HG03175 (cell line): Measurements from ENCODE around the gene NPDC1.
"Not testable (repeated sequence)": the region's sequence is repeated elsewhere in the genome, so short reads cannot be mapped to it uniquely, and the experiment has no call there.

ENCODE experiments used
- ATAC-seq: cut with Tn5 transposase; IDR thresholded peaks from one replicate; pipeline ENCODE4 v1.9.1; 2021; ENCODE audit warnings: mild to moderate bottlenecking, moderate library complexity; ENCODE audit not compliant: unreplicated experiment

The NPDC1 gene

DNA sequence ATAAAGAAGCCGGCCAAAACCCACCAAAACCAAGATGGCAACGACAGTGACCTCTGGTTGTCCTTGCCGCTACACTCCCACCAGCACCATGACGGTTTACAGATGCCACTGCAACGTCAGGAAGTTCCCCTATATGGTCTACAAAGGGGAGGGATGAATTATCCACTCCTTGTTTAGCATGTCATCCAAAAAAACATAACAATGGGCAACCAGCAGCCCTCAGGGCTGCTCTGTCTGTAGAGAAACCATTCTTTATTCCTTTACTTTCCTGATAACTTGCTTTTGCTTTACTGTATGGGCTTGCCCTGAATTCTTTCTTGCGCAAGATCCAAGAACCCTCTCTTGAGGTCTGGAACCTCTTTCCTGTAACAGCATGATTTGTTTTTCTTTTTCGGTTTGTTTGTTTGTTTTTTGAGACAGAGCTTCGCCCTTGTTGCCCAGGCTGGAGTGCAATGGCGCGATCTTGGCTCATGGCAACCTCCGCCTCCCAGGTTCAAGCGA, 29.3 kb upstream of the NPDC1 start:
- ATAC-seq: no peak

DNA sequence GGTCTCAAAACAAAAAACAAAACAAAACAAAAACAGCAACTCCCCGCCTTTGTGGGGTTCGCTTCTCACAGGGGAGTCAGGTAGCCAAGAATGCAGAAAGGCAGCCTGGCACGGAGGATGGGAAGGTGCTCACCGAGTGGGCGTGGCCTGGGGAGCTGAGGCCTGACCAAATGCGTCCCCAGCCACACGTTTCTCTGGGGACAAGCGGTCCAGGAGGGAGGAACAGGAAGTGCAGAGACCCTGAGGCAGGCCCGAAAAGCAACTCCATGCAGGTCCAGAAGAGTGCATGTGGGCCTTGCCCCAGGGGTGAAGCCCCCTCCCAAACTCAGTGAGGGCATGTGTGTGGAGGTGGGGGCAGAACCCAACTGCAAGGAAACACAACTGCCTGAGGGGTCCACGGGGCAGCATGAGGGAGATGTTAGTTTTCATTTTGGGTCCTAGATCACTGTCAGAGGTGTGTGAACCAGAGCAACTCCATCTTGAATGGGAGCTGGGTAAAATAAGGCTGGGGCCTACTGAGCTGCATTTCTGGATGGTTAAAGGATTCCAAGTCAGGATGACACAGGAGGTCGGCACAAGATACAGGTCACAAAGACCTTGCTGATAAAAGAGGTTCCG, 28.8 kb upstream of the NPDC1 start:
- ATAC-seq: no peak

- no peak for ATAC-seq
Observed at GRCh38 chr9:137073992-137074399, 28.0 kb upstream of the NPDC1 start.

- no peak for ATAC-seq
Observed at GRCh38 chr9:137071282-137071681, 25.3 kb upstream of the NPDC1 start.

GRCh38 chr9:137070906-137071275, 24.9 kb upstream of the NPDC1 start:
- peak; percentile 7 for ATAC-seq

DNA sequence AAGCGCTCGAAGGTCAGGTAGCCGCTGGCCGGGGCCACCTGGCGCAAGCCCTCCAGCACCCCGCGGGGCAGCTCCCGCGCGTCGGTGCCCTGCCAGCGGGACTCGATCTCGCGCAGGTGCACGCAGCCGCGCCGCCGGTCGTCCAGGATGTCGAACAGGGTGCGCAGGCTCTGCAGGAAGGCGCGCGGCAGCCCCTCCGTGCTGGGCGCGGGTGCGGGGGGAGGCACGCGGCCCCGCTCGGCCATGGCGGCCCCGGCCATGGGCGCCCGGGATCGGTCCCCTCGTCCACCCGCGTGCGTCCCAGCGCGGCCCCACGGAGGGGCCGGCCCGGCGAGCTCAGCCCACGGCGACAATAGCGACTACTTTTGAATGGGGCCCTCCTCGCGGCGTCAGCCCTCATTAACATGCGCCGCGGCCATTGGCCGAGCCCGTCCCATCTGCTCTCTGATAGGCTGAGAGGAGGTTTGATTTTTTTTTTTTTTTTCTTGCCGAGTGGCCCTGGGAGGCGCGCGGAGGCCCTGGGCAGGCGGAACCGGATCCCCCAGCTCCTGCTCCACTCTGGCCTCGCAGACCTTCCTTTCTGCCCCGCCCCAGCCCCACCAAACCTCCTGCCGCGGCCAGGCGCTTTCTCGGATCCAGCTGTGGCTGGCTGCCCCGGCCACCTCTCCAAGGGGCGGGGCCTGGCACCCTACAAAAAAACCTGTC, 24.4 kb upstream of the NPDC1 start, which contains the start of gene SAPCD2:
Gene SAPCD2 (minus strand): TSS at position 357 of the 705 bp plus-strand sequence. CDS start 97 bp downstream, at position 260.
- peak; percentile 74 for ATAC-seq

- ATAC-seq: peak; percentile 23
Observed at GRCh38 chr9:137069508-137070091, 23.6 kb upstream of the NPDC1 start.

DNA sequence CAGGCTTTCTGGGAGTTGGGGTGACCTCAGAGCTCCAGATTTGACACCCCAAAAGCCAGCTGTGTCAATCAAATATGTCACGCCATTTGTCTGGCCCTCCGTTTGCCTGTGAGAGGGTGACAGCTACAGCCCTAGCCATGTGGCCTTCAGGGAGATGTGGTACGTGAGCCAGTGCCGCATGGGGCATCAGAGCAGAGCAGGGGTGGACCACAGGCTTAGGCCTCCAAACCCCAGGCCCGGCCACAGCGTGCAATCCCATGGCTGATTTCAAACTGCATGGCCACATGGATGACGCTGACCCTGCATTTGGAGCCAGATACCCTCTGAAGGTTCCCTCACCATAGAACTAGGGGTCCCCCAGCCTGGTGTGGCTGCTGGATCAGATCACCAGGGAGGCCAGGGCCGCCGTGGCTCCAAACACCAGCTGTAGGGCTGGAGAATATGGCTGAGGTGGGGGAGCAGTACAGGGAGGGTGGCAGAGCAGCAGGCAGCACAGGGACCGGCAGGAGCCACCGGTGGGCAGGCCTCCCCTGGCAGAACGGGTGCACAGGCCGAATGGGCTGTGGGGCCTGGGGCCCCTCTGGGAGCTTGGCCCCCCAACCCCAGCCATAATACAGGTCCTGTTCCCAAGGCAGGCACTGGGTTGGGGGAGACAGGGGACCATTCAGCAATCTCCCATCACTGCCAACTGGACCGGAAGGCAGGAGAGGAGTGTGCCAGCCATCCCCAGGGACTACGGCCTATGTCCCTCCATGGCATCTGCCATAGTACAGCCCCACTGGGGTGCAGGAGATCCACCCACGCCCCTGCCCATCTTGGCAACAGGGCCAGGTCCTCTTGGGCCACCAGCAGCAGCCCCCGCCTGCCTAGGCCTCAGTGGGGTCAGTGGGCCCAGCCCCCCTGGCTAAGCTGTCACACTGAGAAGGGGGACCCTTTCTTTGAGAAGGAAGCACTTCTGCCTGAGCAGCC, 22.8 kb upstream of the NPDC1 start:
- no peak for ATAC-seq

GRCh38 chr9:137067860-137068538, 22.0 kb upstream of the NPDC1 start:
- ATAC-seq: no peak

DNA sequence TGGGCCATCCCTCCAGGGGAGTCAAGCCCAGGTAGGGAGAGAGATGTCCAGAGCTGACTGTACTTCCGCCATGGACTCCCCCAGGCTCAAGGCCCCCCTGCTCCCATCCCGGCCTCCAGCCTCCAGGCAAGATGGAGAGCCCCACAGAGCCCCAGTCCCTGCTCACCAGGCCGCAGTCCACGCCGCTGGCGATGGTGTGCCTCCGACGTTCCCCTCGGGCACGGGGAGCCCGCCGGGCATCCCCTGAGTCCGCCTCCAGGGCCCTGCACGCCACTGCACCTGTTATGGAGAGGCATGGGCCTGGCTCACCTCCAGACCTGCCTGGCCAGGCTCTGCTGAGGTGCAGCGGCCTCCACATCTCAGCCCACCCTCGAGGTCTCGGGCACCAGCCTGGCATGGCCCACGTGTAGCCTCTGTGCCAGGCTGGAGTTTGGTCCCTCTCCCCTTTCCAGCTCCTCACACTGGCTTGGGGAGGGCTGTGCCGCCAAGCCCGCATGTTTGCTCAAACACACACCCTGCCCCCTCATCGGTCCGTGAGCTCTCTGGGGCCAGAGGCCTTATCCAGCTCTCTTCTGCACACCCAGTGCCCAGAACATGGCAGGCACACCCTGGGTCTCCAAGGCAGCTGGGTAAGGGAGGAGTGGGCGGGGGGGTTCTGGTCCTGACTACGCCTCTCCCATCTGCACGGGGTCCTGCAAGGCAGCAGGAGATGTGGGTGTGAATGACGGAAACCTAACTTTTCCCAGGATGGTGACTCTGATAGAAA, 20.3 kb upstream of the NPDC1 start:
- ATAC-seq: no peak

DNA sequence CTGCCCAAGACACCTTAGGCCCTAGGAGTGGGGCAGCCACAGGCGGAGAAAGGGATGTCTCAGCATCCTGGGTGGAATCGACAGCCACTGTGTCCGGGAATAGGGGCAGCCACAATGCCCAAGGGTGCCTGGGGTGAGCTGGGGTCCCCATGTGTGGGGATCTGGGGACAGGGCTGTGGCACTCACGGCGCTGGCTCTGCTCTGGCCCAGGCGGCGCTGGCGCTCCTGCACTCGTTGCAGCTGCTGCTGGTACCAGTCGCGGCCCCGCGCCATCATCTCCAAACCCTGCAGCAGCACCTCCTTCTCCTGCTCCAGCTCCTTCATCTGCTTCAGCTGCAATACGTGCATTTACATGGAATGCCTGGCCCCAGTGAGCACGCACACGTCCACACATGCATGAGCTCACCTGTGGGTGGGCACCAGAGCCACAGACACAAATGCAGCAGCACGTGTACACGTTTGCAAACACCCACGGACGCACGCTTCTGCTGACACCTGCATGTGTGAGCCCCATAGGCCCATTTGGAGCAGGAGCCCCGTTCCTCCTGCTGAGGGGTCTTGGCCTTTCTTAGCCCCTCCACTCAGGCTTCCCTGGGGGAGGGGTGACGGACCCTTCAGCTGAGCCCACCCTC, 19.5 kb upstream of the NPDC1 start:
- ATAC-seq: no peak

DNA sequence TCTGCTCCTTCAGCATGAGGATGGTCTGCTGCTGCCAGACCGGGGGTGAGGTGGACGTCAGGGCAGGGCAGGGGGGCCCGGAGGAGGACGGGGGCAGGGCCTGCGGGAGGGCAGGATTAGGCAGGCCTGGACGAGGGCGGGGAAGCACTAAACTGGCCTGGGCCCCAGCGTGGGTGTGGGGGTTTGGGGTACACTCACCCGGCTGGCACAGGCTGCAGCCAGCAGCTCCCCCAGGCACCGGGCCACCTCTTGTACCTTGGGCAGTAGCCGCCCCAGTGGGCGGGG, 18.8 kb upstream of the NPDC1 start:
- ATAC-seq: no peak

DNA sequence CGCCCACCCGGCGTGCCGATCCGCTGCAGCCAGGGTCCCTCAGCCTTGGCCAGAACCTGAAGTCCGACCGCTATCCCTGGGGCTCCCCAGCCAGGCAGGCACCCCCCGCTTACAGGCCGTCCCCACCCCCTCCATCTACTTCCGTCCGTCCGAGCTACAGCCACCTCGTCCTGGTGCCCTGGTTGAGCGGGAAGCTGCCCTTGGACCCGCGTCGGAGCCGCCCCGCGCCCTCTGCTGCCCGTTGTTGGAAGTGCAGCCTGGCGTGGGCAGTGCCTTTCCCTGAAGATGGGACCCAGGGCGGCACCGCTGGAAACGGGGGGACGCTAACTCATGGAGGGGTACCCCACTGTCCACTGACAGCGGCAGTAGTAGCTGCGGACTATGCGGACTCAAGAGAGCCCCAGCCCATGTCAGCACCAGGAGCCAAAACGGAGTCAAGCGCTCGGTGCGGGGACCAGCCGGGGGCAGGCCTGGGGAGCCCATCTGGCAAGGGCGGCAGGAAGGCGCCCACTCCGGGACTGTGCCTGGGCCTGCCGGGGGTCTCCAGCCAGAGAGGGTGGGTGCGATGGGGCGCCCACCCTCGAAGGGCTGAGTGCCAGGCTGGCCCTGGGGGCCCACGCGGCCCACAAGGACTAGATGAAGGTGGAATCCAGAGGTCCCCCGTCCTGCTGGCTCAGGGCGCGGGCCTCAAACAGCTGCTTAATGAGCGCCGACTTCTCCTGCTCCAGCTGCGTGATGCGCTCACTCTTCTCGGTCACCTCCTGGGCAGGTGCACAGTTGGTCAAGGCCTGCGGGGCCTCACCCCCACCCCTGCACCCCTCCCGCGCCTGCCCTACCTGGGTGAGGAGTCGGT, 18.3 kb upstream of the NPDC1 start:
- no peak for ATAC-seq

DNA sequence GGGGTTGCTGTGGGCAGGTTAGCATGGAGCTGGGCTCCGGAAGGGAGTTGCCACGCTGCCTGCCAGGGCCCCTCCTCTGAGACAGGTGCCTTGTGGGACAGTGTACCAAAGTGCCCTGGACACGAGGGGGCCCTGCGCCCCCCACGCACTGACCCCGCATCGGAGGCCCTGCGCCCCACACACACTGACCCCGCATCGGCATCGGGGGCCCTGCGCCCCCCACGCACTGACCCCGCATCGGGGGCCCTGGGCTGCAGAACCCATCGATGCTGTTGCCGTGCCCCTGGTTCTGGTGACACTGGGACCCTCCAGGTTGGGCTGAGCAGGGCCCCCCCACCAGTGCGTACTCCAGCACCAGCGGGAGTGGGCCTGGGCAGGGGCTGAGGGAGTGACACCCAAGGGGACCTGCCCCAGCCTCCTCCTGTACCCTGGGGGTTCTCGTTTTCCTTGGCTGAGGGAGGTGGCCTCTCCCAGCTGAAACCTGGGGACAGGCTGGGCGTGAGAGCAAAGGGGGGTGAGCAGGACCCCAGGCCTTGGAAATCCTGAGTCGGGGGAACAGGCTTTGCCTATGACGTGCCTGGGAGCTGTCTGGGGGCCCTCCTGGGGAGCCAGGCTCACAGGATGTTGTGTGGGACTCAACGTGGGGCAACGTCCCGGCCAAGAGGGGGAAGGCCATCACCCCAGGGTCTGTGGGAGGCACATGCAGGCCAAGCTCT, 17.5 kb upstream of the NPDC1 start:
- no peak for ATAC-seq

GRCh38 chr9:137062798-137063197, 16.8 kb upstream of the NPDC1 start:
- ATAC-seq: not testable (repeated sequence)

GRCh38 chr9:137062384-137062783, 16.4 kb upstream of the NPDC1 start:
- ATAC-seq: no peak

GRCh38 chr9:137058521-137059234, 12.7 kb upstream of the NPDC1 start:
- no peak for ATAC-seq
